HepG2 (cell line): ENCODE measurements around the gene MYL6B. TPM values are rescaled to one million over a fixed set of nuclear protein-coding genes. Genes with fewer than 3 reads are reported as not detected.

Experiments used
- ATAC-seq: fragments of 200-7000 bp; cut with Tn5 transposase; 3 replicates; pipeline ENCODE4 v1.9.1; 2020; ENCODE audit warnings: mild to moderate bottlenecking, moderate library complexity
- BruUV-seq: library from RNA; stranded (reverse); fragments of 400-500 nt; replicated peaks from 2 replicates; lab custom pipeline; 2021; lab: Mats Ljungman, UMichigan
- CTCF ChIA-PET: fragments of 300-600 bp; formaldehyde crosslinking; extraction: SDS; loops from one replicate; lab custom pipeline; 2021; ENCODE audit warnings: low total read pairs, inconsistent platforms, low intra/inter-chr PET ratio; lab: Yijun Ruan, JAX
- POLR2A ChIA-PET: fragments of 350-600 bp; sonication (Branson Sonifier 250); formaldehyde crosslinking; loops from one replicate; lab custom pipeline; 2020; ENCODE audit warnings: antibody characterized with exemption, inconsistent platforms; lab: Yijun Ruan, JAX
- DNase-seq: peaks from one replicate; pipeline ENCODE4 v3.0.0-alpha.2; 2015; ENCODE audit warnings: low spot score
- FAIRE-seq: peaks from 3 replicates; lab custom pipeline; 2011; peaks lifted over from hg19 to GRCh38; lab: Jason Lieb, UNC
- H2AFZ ChIP-seq: one replicate; pipeline ENCODE4 v1.6.1; 2011; ENCODE audit warnings: low read length, inconsistent platforms
- H3K27ac ChIP-seq: fragments of 300-600 bp; 3 replicates; pipeline ENCODE4 v1.8.0; 2011; ENCODE audit warnings: mixed run types, mild to moderate bottlenecking, mixed read lengths, low read length, inconsistent platforms; ENCODE audit not compliant: insufficient read depth; ENCODE audit errors: extremely low read length
- H3K27me3 ChIP-seq, 2 experiments: fragments of 200-600 bp in 1 of 2; 2 replicates in 1 of 2; 3 replicates in 1 of 2; pipeline versions ENCODE4 v1.6.0 to v1.8.0; 2011; ENCODE audit warnings: low read length in 2 of 2, mild to moderate bottlenecking in 2 of 2, moderate library complexity in 2 of 2, inconsistent platforms in 1 of 2; ENCODE audit not compliant: insufficient read depth in 2 of 2, control insufficient read depth in 1 of 2
- H3K36me3 ChIP-seq, 2 experiments: fragments of 200-600 bp in 1 of 2; replicated peaks in 1 of 2; 2 replicates in 1 of 2; 3 replicates in 1 of 2; pipeline versions ENCODE4 v1.5.1 to v1.8.0; 2011; ENCODE audit warnings: low read length in 2 of 2, inconsistent platforms in 1 of 2; ENCODE audit not compliant: insufficient read depth in 2 of 2, control insufficient read depth in 1 of 2
- H3K4me1 ChIP-seq: 2 replicates; pipeline ENCODE4 v1.5.1; 2012; ENCODE audit warnings: low read length, inconsistent platforms; ENCODE audit not compliant: insufficient read depth
- H3K4me2 ChIP-seq: 2 replicates; pipeline ENCODE4 v1.6.0; 2011; ENCODE audit warnings: low read depth, low read length, inconsistent platforms
- H3K4me3 ChIP-seq, 3 experiments: fragments of 200-600 bp in 1 of 3; sonication (generic), shearing (Covaris generic) in 1 of 3; replicated peaks in 1 of 3; 2 replicates each; pipeline ENCODE4 v1.5.1; 2011 to 2016; ENCODE audit warnings: low read length in 3 of 3, inconsistent platforms in 2 of 3, low read depth in 2 of 3, mild to moderate bottlenecking in 2 of 3, control low read depth in 1 of 3, mixed read lengths in 1 of 3; ENCODE audit not compliant: insufficient read depth in 1 of 3
- H3K79me2 ChIP-seq: one replicate; pipeline ENCODE4 v1.6.1; 2011; ENCODE audit warnings: low read length, inconsistent platforms; ENCODE audit not compliant: insufficient read depth
- H3K9ac ChIP-seq: 2 replicates; pipeline ENCODE4 v1.6.0; 2011; ENCODE audit warnings: mild to moderate bottlenecking, low read depth, low read length, inconsistent platforms; ENCODE audit not compliant: insufficient read depth
- H3K9me3 ChIP-seq: 2 replicates; pipeline ENCODE4 v1.5.1; 2012; ENCODE audit warnings: mild to moderate bottlenecking, low read length
- H4K20me1 ChIP-seq: 2 replicates; pipeline ENCODE4 v1.6.0; 2011; ENCODE audit warnings: inconsistent platforms, mild to moderate bottlenecking, low read length, moderate library complexity; ENCODE audit not compliant: insufficient read depth
- ATF7 ChIP-seq, 2 experiments: fragments of 450-650 bp in 1 of 2; sonication (generic) in 1 of 2; formaldehyde crosslinking in 1 of 2; IDR thresholded peaks; 2 replicates each; pipeline versions ENCODE4 v1.4.0 to v1.6.1; 2016 to 2020; ENCODE audit warnings: antibody characterized with exemption in 1 of 2, mild to moderate bottlenecking in 1 of 2, missing genetic modification reagents in 1 of 2
- CREB1 ChIP-seq, 2 experiments: fragments of 450-650 bp in 1 of 2; IDR thresholded peaks; 2 replicates each; pipeline ENCODE4 v1.6.1; 2016 to 2017; ENCODE audit warnings: control low read depth in 1 of 2, mild to moderate bottlenecking in 1 of 2, missing compliant biosample characterization in 1 of 2, missing genetic modification characterization in 1 of 2
- DNMT1 ChIP-seq: sonication (generic); formaldehyde crosslinking; IDR thresholded peaks from 2 replicates; pipeline ENCODE4 v1.5.1; 2020; ENCODE audit warnings: mild to moderate bottlenecking, missing genetic modification reagents
- DNMT3B ChIP-seq: conservative IDR thresholded peaks from 2 replicates; pipeline ENCODE4 v1.6.1; 2016; ENCODE audit warnings: missing biosample characterization, control low read depth
- DPF2 ChIP-seq: sonication (generic); formaldehyde crosslinking; IDR thresholded peaks from 2 replicates; pipeline ENCODE4 v1.4.0; 2020; ENCODE audit warnings: mild to moderate bottlenecking, low read depth, missing genetic modification reagents, borderline replicate concordance
- HDAC1 ChIP-seq: sonication (generic); formaldehyde crosslinking; IDR thresholded peaks from 2 replicates; pipeline ENCODE4 v1.5.1; 2020; ENCODE audit warnings: mild to moderate bottlenecking, missing genetic modification reagents
- HOXA3 ChIP-seq: sonication (generic); formaldehyde crosslinking; IDR thresholded peaks from 2 replicates; pipeline ENCODE4 v1.5.0; 2020; ENCODE audit warnings: missing genetic modification reagents
- NR2F6 ChIP-seq, 2 experiments: IDR thresholded peaks; 2 replicates each; pipeline ENCODE4 v1.6.1; 2016; ENCODE audit warnings: antibody characterized with exemption in 1 of 2, mild to moderate bottlenecking in 1 of 2
- YEATS2 ChIP-seq: sonication (generic); formaldehyde crosslinking; IDR thresholded peaks from 2 replicates; pipeline ENCODE4 v1.4.0; 2020; ENCODE audit warnings: missing genetic modification reagents, borderline replicate concordance
- ZBTB42 ChIP-seq: sonication (generic); formaldehyde crosslinking; IDR thresholded peaks from 2 replicates; pipeline ENCODE4 v1.5.0; 2020; ENCODE audit warnings: mild to moderate bottlenecking, missing genetic modification reagents
- ZFX ChIP-seq: sonication (generic); formaldehyde crosslinking; IDR thresholded peaks from 2 replicates; pipeline ENCODE4 v1.4.0; 2020; ENCODE audit warnings: mild to moderate bottlenecking, low read depth, missing genetic modification reagents, moderate library complexity
- ZFY ChIP-seq: sonication (generic); formaldehyde crosslinking; IDR thresholded peaks from 2 replicates; pipeline ENCODE4 v1.4.0; 2020; ENCODE audit warnings: missing genetic modification reagents
- ZMAT3 ChIP-seq: sonication (generic); formaldehyde crosslinking; conservative IDR thresholded peaks from 2 replicates; pipeline ENCODE4 v1.7.0; 2021; ENCODE audit warnings: missing genetic modification reagents
- ZNF160 ChIP-seq: sonication (generic); formaldehyde crosslinking; IDR thresholded peaks from 2 replicates; pipeline ENCODE4 v1.8.0; 2022; ENCODE audit warnings: mild to moderate bottlenecking, inconsistent platforms, missing genetic modification reagents
- ZNF510 ChIP-seq: sonication (generic); formaldehyde crosslinking; IDR thresholded peaks from 2 replicates; pipeline ENCODE4 v1.4.0; 2020; ENCODE audit warnings: low read depth, mild to moderate bottlenecking, missing genetic modification reagents
- ZNF543 ChIP-seq: sonication (generic); formaldehyde crosslinking; IDR thresholded peaks from 2 replicates; pipeline ENCODE4 v1.4.0; 2020; ENCODE audit warnings: mild to moderate bottlenecking, missing genetic modification reagents
- ZNF749 ChIP-seq: sonication (generic); formaldehyde crosslinking; IDR thresholded peaks from 2 replicates; pipeline ENCODE4 v1.8.0; 2022; ENCODE audit warnings: mild to moderate bottlenecking, missing genetic modification reagents, moderate library complexity, borderline replicate concordance
- WGBS: methylation state at CpG from one replicate; pipeline ENCODE4 v1.1.6; 2017; ENCODE audit warnings: low lambda C conversion rate; 5-methylcytosine and 5-hydroxymethylcytosine counted together
- in situ Hi-C: cut with HindIII; loops from 2 replicates; pipeline ENCODE4 v1.10.0; 2017; ENCODE audit warnings: low pct_unique_long_range_greater_than_20kb; ENCODE audit not compliant: extremely low pct_ligation_motif_present
- intact Hi-C: fragments of 100-400 bp; cut with micrococcal nuclease; formaldehyde crosslinking; loops from one replicate; pipeline ENCODE4 v1.10.0; 2022; ENCODE audit not compliant: unreplicated experiment
- polyA plus RNA-seq, 8 experiments: library from polyadenylated mRNA; depleted of rRNA in 3 of 8; stranded (reverse) in 7 of 8; unstranded in 1 of 8; fragments of >200 nt; fragmentation: Illumina TruSeq in 4 of 8; extraction: Trizol in 4 of 8; gene quantifications; 2 replicates each; pipeline versions ENCODE4 v1.2.1 to v1.2.3, GENCODE V29; 2011 to 2016; ENCODE audit warnings: low read depth in 4 of 8, missing spikeins in 1 of 8, mixed read lengths in 1 of 8; ENCODE audit not compliant: insufficient read depth in 1 of 8
- total RNA-seq, 5 experiments: library from RNA; depleted of rRNA; stranded (reverse); fragments of >200 nt; fragmentation: Illumina TruSeq; extraction: Trizol; gene quantifications; 2 replicates each; pipeline ENCODE4 v1.2.3, GENCODE V29; 2016; ENCODE audit warnings: low read depth in 1 of 5
- TF ChIP-seq, protein P1 (sequence below): sonication (generic); formaldehyde crosslinking; IDR thresholded peaks from 2 replicates; pipeline ENCODE4 v1.4.0; 2020; ENCODE audit warnings: mild to moderate bottlenecking, low read depth, missing genetic modification reagents
- TF ChIP-seq, protein P2 (sequence below): IDR thresholded peaks from 2 replicates; pipeline ENCODE4 v1.6.1; 2018; ENCODE audit warnings: missing genetic modification reagents, mild to moderate bottlenecking, missing compliant biosample characterization
- TF ChIP-seq, protein P3 (sequence below): sonication (generic); formaldehyde crosslinking; IDR thresholded peaks from 2 replicates; pipeline ENCODE4 v1.5.0; 2020; ENCODE audit warnings: missing genetic modification reagents

The MYL6B gene
- total and polyA plus RNA-seq, 2 of the 13 experiments (the other 11 are each of a cell fraction or from before 2014, with no cell fraction given) = 75.7 to 88.7 TPM

DNA sequence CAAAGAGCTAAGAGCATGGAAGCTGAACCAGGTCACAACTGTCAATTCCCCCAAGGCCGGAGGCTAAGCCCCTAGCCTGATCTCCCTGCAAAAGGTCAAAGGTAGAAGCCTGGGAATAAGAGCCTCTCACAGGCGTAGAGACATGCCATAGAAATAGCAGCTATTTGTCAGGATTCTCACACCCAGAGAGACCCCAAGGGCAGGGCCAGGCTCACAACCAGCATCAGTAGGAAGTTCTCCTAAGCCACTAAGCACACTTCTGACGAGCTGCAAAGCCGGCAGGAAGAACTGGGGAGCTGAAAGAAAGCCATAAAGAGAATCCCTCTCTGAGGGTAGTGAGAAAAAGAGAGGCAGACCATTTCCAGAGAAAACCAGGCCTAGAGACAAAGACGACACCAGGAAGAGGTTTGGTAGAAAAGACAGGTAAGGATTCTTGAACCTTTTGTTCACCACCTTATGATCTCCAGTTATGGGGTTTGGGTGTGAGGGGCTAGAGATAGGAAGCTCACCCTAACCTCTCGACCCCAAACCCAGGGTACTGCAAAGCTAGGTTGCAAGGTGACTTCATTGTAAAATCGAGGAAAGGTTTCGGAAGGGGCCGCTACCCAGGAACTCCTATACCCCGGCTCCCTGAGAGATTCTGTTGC is 35.9 kb downstream of the MYL6B start (continued):
- TF ChIP-seq DPF2 (CRISPR knock-in tag) = no peak
- 0 out of 2 replicates have a peak, but pooled peaks have one; percentile 0 for TF ChIP-seq ZFX (CRISPR knock-in tag)
- TF ChIP-seq, protein P1, sequence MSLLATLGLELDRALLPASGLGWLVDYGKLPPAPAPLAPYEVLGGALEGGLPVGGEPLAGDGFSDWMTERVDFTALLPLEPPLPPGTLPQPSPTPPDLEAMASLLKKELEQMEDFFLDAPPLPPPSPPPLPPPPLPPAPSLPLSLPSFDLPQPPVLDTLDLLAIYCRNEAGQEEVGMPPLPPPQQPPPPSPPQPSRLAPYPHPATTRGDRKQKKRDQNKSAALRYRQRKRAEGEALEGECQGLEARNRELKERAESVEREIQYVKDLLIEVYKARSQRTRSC (CRISPR knock-in tag) = no peak
- peak; percentile 39 for TF ChIP-seq NR2F6 (IDR thresholded peaks at IDR 0.05)
- no peak for TF ChIP-seq NR2F6 (CRISPR knock-in tag; IDR thresholded peaks at IDR 0.05)
- no peak for TF ChIP-seq ATF7 (IDR thresholded peaks at IDR 0.05)
- TF ChIP-seq ATF7 (CRISPR knock-in tag; IDR thresholded peaks at IDR 0.05) = no peak
- 0 out of 2 replicates have a peak, but pooled peaks have one; percentile 16 for TF ChIP-seq YEATS2 (CRISPR knock-in tag)

DNA sequence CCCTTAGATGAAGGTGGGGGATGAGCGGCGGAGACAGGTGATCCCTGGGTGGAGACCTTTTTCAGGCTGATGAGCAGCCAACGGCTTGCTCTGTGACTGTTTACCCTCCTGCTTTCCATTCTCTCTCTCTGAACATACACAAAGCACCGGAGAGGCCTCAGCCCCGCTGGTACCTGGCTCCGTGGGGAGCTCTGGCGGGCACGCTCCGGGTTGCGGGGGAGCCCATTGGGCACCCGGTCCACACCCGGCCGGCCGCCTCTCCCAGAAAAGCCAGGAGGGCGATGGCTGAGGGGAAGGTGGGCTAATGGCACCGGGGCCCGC is 36.4 kb downstream of the MYL6B start:
- Histone ChIP-seq H2AFZ (no peak overlapping the region), H3K36me3 (peaks cover 4 to 22% of the 10 kb centered on the region in 2 experiments), H3K4me3 (peak overlapping the region; percentile 76 to 94 (median 89)), H3K27me3 (no peaks in the 10 kb centered on the region; a peak in 1 of 5 replicates), H3K4me1 (peaks cover 34% of the 10 kb centered on the region), H3K9me3 (no peaks in the 10 kb centered on the region), H3K4me2 (peak overlapping the region; percentile 82), H3K79me2 (peaks cover 19% of the 10 kb centered on the region), H3K27ac (peak overlapping the region; percentile 69), H4K20me1 (no peaks in the 10 kb centered on the region), H3K9ac (peak overlapping the region; percentile 59)
- BruUV-seq = no TSS peak
- ATAC-seq (peak; percentile 37), FAIRE-seq (no peak), DNase-seq (no peak)
- in situ Hi-C loops = loop anchor here (5.0 kb wide), 1 partner anchor 61 kb away; the partner anchor contains the start of gene ESYT1
- POLR2A ChIA-PET = interaction anchor here (1.0 to 3.6 kb wide), 14 partner anchors 10 to 172 kb away, joined by 3 to 48 read pairs (median 6); partner anchors contain the start of genes COQ10A, ESYT1, MYL6 and RNF41
- intact Hi-C loops = loop anchor here (1.0 to 2.0 kb wide), 2 partner anchors 62 to 69 kb away; no protein-coding TSS in a partner anchor
- CTCF ChIA-PET = interaction anchor here (0.8 to 2.7 kb wide), 5 partner anchors 31 to 450 kb away, joined by 3 to 49 read pairs (median 3); partner anchors contain the start of genes ERBB3, ESYT1, MYL6 and ZC3H10
- WGBS = 0% methylated on average over 6 of the region's 17 CpGs
- no peak for TF ChIP-seq DNMT1 (CRISPR knock-in tag)
- TF ChIP-seq ZNF543 (CRISPR knock-in tag) = no peak
- 0 out of 2 replicates have a peak, but pooled peaks have one; percentile 2 for TF ChIP-seq ZMAT3 (CRISPR knock-in tag)
- TF ChIP-seq HDAC1 = 0 out of 2 replicates have a peak, but pooled peaks have one; percentile 19
- TF ChIP-seq ZFY (CRISPR knock-in tag) = peak; percentile 2; the same call in 1 of the 2 replicates
- TF ChIP-seq ZBTB42 = no peak
- 0 out of 2 replicates have a peak, but pooled peaks have one; percentile 3 for TF ChIP-seq HOXA3 (CRISPR knock-in tag)
- TF ChIP-seq, protein P2, sequence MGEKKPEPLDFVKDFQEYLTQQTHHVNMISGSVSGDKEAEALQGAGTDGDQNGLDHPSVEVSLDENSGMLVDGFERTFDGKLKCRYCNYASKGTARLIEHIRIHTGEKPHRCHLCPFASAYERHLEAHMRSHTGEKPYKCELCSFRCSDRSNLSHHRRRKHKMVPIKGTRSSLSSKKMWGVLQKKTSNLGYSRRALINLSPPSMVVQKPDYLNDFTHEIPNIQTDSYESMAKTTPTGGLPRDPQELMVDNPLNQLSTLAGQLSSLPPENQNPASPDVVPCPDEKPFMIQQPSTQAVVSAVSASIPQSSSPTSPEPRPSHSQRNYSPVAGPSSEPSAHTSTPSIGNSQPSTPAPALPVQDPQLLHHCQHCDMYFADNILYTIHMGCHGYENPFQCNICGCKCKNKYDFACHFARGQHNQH = no peak
- TF ChIP-seq, protein P3, sequence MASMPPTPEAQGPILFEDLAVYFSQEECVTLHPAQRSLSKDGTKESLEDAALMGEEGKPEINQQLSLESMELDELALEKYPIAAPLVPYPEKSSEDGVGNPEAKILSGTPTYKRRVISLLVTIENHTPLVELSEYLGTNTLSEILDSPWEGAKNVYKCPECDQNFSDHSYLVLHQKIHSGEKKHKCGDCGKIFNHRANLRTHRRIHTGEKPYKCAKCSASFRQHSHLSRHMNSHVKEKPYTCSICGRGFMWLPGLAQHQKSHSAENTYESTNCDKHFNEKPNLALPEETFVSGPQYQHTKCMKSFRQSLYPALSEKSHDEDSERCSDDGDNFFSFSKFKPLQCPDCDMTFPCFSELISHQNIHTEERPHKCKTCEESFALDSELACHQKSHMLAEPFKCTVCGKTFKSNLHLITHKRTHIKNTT (CRISPR knock-in tag) = no peak
- no peak for TF ChIP-seq ZNF510 (CRISPR knock-in tag)
- no peak for TF ChIP-seq DNMT3B
- TF ChIP-seq ZNF749 (CRISPR knock-in tag) = no peak
- TF ChIP-seq ZNF160 = 0 out of 2 replicates have a peak, but pooled peaks have one; percentile 2
- TF ChIP-seq CREB1 (IDR thresholded peaks at IDR 0.05) = no peak
- no peak for TF ChIP-seq CREB1 (CRISPR knock-in tag; IDR thresholded peaks at IDR 0.05)
